D721Med (cell line): Measurements from ENCODE around the gene ARPP21.
"Not testable (repeated sequence)": the region's sequence is repeated elsewhere in the genome, so short reads cannot be mapped to it uniquely, and the experiment has no call there.

ENCODE experiments used
- DNase-seq: peaks from one replicate; pipeline ENCODE4 v3.0.0; 2011; ENCODE audit warnings: low spot score; ENCODE audit not compliant: insufficient read length
- FAIRE-seq: peaks from 2 replicates; lab custom pipeline; 2011; peaks lifted over from hg19 to GRCh38; lab: Jason Lieb, UNC
- CTCF ChIP-seq: IDR thresholded peaks from 2 replicates; pipeline ENCODE4 v1.5.1; 2012; ENCODE audit warnings: mild to moderate bottlenecking, control low read depth; ENCODE audit not compliant: insufficient read depth; ENCODE audit errors: missing control alignments

Gene ARPP21

GRCh38 chr3:35601959-35602358 is 37.4 kb upstream of the ARPP21 start:
- DNase-seq (no peak), FAIRE-seq (no peak)
- no peak for TF ChIP-seq CTCF

GRCh38 chr3:35602395-35602936 is 36.9 kb upstream of the ARPP21 start:
- TF ChIP-seq CTCF: no peak

GRCh38 chr3:35616346-35616745 is 23.0 kb upstream of the ARPP21 start:
- DNase-seq (no peak), FAIRE-seq (no peak)
- no peak for TF ChIP-seq CTCF

More at GRCh38 chr3:35602395-35602936, 36.9 kb upstream of the ARPP21 start:
- DNase-seq: no peak
- FAIRE-seq: no peak

- DNase-seq: no peak
- FAIRE-seq: no peak
- no peak for TF ChIP-seq CTCF
These were observed 22.0 kb upstream of the ARPP21 start for GRCh38 chr3:35617370-35617769.

GRCh38 chr3:35620238-35620637 is 19.1 kb upstream of the ARPP21 start:
- not testable (repeated sequence) for FAIRE-seq

GRCh38 chr3:35624698-35625097 is 14.6 kb upstream of the ARPP21 start:
- DNase-seq: no peak
- FAIRE-seq: no peak
- TF ChIP-seq CTCF: no peak

More at GRCh38 chr3:35620238-35620637, 19.1 kb upstream of the ARPP21 start:
- DNase-seq: not testable (repeated sequence)

- DNase-seq (no peak), FAIRE-seq (no peak)
- TF ChIP-seq CTCF: no peak
These were observed 5.8 kb upstream of the ARPP21 start for GRCh38 chr3:35633332-35634124.
